Neural progenitor cell (in vitro differentiated cells): ENCODE data around the gene WDR44. TPM values are rescaled to one million over a fixed set of nuclear protein-coding genes. Genes with fewer than 3 reads are reported as not detected.

Source experiments
- DNase-seq: peaks from one replicate; pipeline ENCODE4 v3.0.0-alpha.2; 2016; ENCODE audit warnings: low spot score
- H2AFZ ChIP-seq: fragments of 200-600 bp; sonication (generic); replicated peaks from 2 replicates; pipeline ENCODE4 v1.6.1; 2016; ENCODE audit warnings: antibody characterized with exemption
- H3F3A ChIP-seq: fragments of 200-600 bp; sonication (generic); 2 replicates; pipeline ENCODE4 v1.6.1; 2016; ENCODE audit warnings: antibody characterized with exemption, low read depth
- H3K27ac ChIP-seq: fragments of 200-600 bp; sonication (generic); 2 replicates; pipeline ENCODE4 v1.5.1; 2016; ENCODE audit warnings: mild to moderate bottlenecking
- H3K27me3 ChIP-seq: fragments of 200-600 bp; sonication (generic); 2 replicates; pipeline ENCODE4 v1.6.1; 2016; ENCODE audit warnings: mild to moderate bottlenecking, moderate library complexity
- H3K36me3 ChIP-seq: fragments of 200-600 bp; sonication (generic); 2 replicates; pipeline ENCODE4 v1.5.1; 2016
- H3K4me1 ChIP-seq: fragments of 200-600 bp; sonication (generic); 2 replicates; pipeline ENCODE4 v1.6.1; 2016; ENCODE audit warnings: mixed run types
- H3K4me2 ChIP-seq: fragments of 200-600 bp; sonication (generic); 2 replicates; pipeline ENCODE4 v1.6.1; 2016
- H3K4me3 ChIP-seq: fragments of 200-600 bp; sonication (generic); 2 replicates; pipeline ENCODE4 v1.5.1; 2016
- H3K79me2 ChIP-seq: fragments of 200-600 bp; sonication (generic); 2 replicates; pipeline ENCODE4 v1.6.1; 2016; ENCODE audit warnings: low read depth
- H3K9ac ChIP-seq: fragments of 200-600 bp; sonication (generic); 2 replicates; pipeline ENCODE4 v1.6.1; 2016
- H3K9me3 ChIP-seq: fragments of 200-600 bp; sonication (generic); 2 replicates; pipeline ENCODE4 v1.5.1; 2016; ENCODE audit warnings: low read depth
- H4K20me1 ChIP-seq: fragments of 200-600 bp; sonication (generic); 2 replicates; pipeline ENCODE4 v1.6.1; 2016; ENCODE audit warnings: low read depth
- H3K27ac Mint-ChIP-seq: 3 replicates; pipeline ENCODE4 v1.8.0; 2021; ENCODE audit warnings: mixed read lengths
- H3K27me3 Mint-ChIP-seq: 2 replicates; pipeline ENCODE4 v1.8.0; 2022; ENCODE audit warnings: low read depth, mild to moderate bottlenecking, inconsistent platforms, moderate library complexity, mixed read lengths; ENCODE audit not compliant: insufficient read depth
- H3K36me3 Mint-ChIP-seq: 3 replicates; pipeline ENCODE4 v1.8.0; 2021; ENCODE audit warnings: mixed read lengths
- H3K4me1 Mint-ChIP-seq: 3 replicates; pipeline ENCODE4 v1.8.0; 2021; ENCODE audit warnings: mixed read lengths
- H3K4me3 Mint-ChIP-seq: 3 replicates; pipeline ENCODE4 v1.8.0; 2021; ENCODE audit warnings: mild to moderate bottlenecking, moderate library complexity, mixed read lengths
- H3K9me3 Mint-ChIP-seq: 3 replicates; pipeline ENCODE4 v1.8.0; 2020; ENCODE audit warnings: mixed read lengths
- CTCF ChIP-seq: fragments of 200-600 bp; sonication (generic); IDR thresholded peaks from 2 replicates; pipeline ENCODE4 v1.5.1; 2017; ENCODE audit warnings: antibody characterized with exemption, mild to moderate bottlenecking
- EZH2 ChIP-seq: fragments of 200-600 bp; sonication (generic); IDR thresholded peaks from 2 replicates; pipeline ENCODE4 v1.6.1; 2017; ENCODE audit warnings: antibody characterized with exemption, mild to moderate bottlenecking, moderate library complexity
- EZH2phosphoT487 ChIP-seq: fragments of 200-600 bp; sonication (generic); IDR thresholded peaks from 2 replicates; pipeline ENCODE4 v1.6.1; 2017; ENCODE audit warnings: antibody characterized with exemption
- total RNA-seq: library from RNA; depleted of rRNA; stranded (reverse); fragments of >200 nt; gene quantifications from 2 replicates; pipeline ENCODE4 v1.2.3, GENCODE V29; 2015; ENCODE audit warnings: low replicate concordance

The WDR44 gene
- total RNA-seq, 1 donor from 2014 or later, result 18.0 TPM

DNA sequence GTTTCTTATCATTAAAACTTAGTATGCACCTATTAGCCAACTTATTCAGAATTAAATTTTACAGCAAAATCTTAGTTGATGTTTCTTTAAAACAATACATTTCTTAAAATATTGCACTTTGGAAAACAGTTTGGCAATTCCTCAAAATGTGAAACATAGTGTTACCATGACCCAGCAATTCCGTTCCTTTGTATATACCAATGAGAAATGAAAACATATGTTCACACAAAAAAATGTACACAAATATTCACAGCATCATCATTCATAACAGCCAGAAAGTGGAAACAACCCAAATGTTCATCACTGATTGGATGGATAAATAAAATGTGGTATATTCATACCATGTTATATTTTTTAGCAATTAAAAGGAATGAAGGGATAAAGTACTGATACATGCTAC lies 50.2 kb downstream of the WDR44 start:
- Mint-ChIP-seq H3K27me3 (no peaks in the 10 kb centered on the region), H3K9me3 (no peaks in the 10 kb centered on the region), H3K4me3 (no peak overlapping the region), H3K4me1 (no peaks in the 10 kb centered on the region), H3K36me3 (peaks cover 42% of the 10 kb centered on the region), H3K27ac (no peak overlapping the region)
- H3K27me3 ChIP-seq, result no peaks in the 10 kb centered on the region
- no peaks in the 10 kb centered on the region for H3F3A ChIP-seq
- H3K4me1 ChIP-seq, result no peaks in the 10 kb centered on the region
- H3K36me3 ChIP-seq, result peaks cover 7% of the 10 kb centered on the region
- H3K9ac ChIP-seq, result no peak overlapping the region
- no peak for DNase-seq
- TF ChIP-seq CTCF, result no peak
- no peak for TF ChIP-seq EZH2
- no peak for TF ChIP-seq EZH2phosphoT487
- no peak overlapping the region for H3K4me2 ChIP-seq
- no peaks in the 10 kb centered on the region for H3K9me3 ChIP-seq
- H3K4me3 ChIP-seq, result no peak overlapping the region
- no peak overlapping the region for H3K27ac ChIP-seq
- H3K79me2 ChIP-seq, result no peaks in the 10 kb centered on the region
- H2AFZ ChIP-seq, result no peak overlapping the region
- H4K20me1 ChIP-seq, result no peaks in the 10 kb centered on the region

- H3K27me3 Mint-ChIP-seq, result no peaks in the 10 kb centered on the region
- no peak for TF ChIP-seq EZH2
- TF ChIP-seq EZH2phosphoT487, result no peak
- no peak for TF ChIP-seq CTCF
- Histone ChIP-seq H3K79me2 (no peaks in the 10 kb centered on the region), H3F3A (no peaks in the 10 kb centered on the region), H3K4me1 (no peaks in the 10 kb centered on the region), H3K9me3 (no peaks in the 10 kb centered on the region), H3K4me2 (no peak overlapping the region), H3K27me3 (no peaks in the 10 kb centered on the region), H3K9ac (no peak overlapping the region), H2AFZ (no peak overlapping the region), H3K27ac (no peak overlapping the region), H4K20me1 (no peaks in the 10 kb centered on the region), H3K36me3 (no peaks in the 10 kb centered on the region), H3K4me3 (no peak overlapping the region)
- H3K9me3 Mint-ChIP-seq, result peaks cover 17% of the 10 kb centered on the region
- no peak overlapping the region for H3K4me3 Mint-ChIP-seq
- DNase-seq, result no peak
- peaks cover 14% of the 10 kb centered on the region for H3K4me1 Mint-ChIP-seq
- peaks cover 55% of the 10 kb centered on the region for H3K36me3 Mint-ChIP-seq
- peak overlapping the region; percentile 92 for H3K27ac Mint-ChIP-seq
These were observed 72.9 kb downstream of the WDR44 start for GRCh38 chrX:118418811-118419251.

DNA sequence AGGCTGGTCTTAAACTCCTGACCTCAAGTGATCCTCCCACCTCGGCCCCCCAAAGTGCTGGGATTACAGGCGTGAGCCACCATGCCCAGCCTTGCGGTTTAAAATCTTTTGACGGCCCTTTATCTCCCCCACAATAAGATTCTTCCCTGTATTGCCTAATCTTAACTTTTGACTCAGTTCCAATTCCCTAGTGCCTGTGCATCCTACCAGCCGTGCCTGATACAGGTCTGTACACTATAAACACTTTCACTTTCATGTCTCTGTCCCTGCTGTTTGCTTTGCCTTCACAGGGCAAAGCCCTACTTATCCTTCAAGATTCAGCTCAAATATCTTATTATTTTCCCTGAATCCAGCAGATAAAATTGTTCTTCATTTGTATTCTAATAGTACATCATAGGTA lies 74.6 kb downstream of the WDR44 start:
- Histone ChIP-seq H2AFZ (no peak overlapping the region), H3K4me3 (no peak overlapping the region), H3F3A (no peaks in the 10 kb centered on the region), H3K4me2 (no peak overlapping the region), H3K9me3 (no peaks in the 10 kb centered on the region), H3K79me2 (no peaks in the 10 kb centered on the region), H3K27ac (no peak overlapping the region), H3K9ac (no peak overlapping the region), H3K36me3 (no peaks in the 10 kb centered on the region), H3K27me3 (no peaks in the 10 kb centered on the region), H3K4me1 (no peaks in the 10 kb centered on the region), H4K20me1 (no peaks in the 10 kb centered on the region)
- no peak for DNase-seq
- peaks cover 14% of the 10 kb centered on the region for H3K4me1 Mint-ChIP-seq
- peaks cover 47% of the 10 kb centered on the region for H3K36me3 Mint-ChIP-seq
- no peaks in the 10 kb centered on the region for H3K27me3 Mint-ChIP-seq
- H3K27ac Mint-ChIP-seq, result no peak overlapping the region
- peaks cover 13% of the 10 kb centered on the region for H3K9me3 Mint-ChIP-seq
- no peak for TF ChIP-seq CTCF
- H3K4me3 Mint-ChIP-seq, result no peak overlapping the region

GRCh38 chrX:118423558-118423957 lies 77.7 kb downstream of the WDR44 start:
- no peak overlapping the region for H3K9ac ChIP-seq
- H2AFZ ChIP-seq, result no peak overlapping the region
- no peaks in the 10 kb centered on the region for H3K79me2 ChIP-seq
- Mint-ChIP-seq H3K9me3 (no peaks in the 10 kb centered on the region), H3K27ac (no peak overlapping the region), H3K36me3 (peaks cover 23% of the 10 kb centered on the region), H3K4me1 (peaks cover 13% of the 10 kb centered on the region), H3K27me3 (no peaks in the 10 kb centered on the region), H3K4me3 (no peak overlapping the region)
- no peaks in the 10 kb centered on the region for H4K20me1 ChIP-seq
- no peaks in the 10 kb centered on the region for H3K36me3 ChIP-seq
- TF ChIP-seq EZH2phosphoT487 (no peak), EZH2 (no peak), CTCF (no peak)
- no peaks in the 10 kb centered on the region for H3K27me3 ChIP-seq
- no peaks in the 10 kb centered on the region for H3K9me3 ChIP-seq
- no peak for DNase-seq
- no peak overlapping the region for H3K4me2 ChIP-seq
- H3F3A ChIP-seq, result no peaks in the 10 kb centered on the region
- no peak overlapping the region for H3K4me3 ChIP-seq
- no peaks in the 10 kb centered on the region for H3K4me1 ChIP-seq
- H3K27ac ChIP-seq, result no peak overlapping the region
